GM23248 (cell line): ENCODE measurements around the gene SLC16A3.

Experiments used
- EZH2 ChIP-seq: fragments of 200-600 bp; sonication (generic); IDR thresholded peaks from 2 replicates; pipeline ENCODE4 v1.6.1; 2018; ENCODE audit warnings: antibody characterized with exemption, mild to moderate bottlenecking; ENCODE audit not compliant: insufficient read depth, poor library complexity, severe bottlenecking
- EZH2phosphoT487 ChIP-seq: fragments of 200-600 bp; sonication (generic); IDR thresholded peaks from 2 replicates; pipeline ENCODE4 v1.6.1; 2018; ENCODE audit warnings: antibody characterized with exemption, moderate library complexity, mild to moderate bottlenecking, low read depth; ENCODE audit not compliant: insufficient read depth

DNA sequence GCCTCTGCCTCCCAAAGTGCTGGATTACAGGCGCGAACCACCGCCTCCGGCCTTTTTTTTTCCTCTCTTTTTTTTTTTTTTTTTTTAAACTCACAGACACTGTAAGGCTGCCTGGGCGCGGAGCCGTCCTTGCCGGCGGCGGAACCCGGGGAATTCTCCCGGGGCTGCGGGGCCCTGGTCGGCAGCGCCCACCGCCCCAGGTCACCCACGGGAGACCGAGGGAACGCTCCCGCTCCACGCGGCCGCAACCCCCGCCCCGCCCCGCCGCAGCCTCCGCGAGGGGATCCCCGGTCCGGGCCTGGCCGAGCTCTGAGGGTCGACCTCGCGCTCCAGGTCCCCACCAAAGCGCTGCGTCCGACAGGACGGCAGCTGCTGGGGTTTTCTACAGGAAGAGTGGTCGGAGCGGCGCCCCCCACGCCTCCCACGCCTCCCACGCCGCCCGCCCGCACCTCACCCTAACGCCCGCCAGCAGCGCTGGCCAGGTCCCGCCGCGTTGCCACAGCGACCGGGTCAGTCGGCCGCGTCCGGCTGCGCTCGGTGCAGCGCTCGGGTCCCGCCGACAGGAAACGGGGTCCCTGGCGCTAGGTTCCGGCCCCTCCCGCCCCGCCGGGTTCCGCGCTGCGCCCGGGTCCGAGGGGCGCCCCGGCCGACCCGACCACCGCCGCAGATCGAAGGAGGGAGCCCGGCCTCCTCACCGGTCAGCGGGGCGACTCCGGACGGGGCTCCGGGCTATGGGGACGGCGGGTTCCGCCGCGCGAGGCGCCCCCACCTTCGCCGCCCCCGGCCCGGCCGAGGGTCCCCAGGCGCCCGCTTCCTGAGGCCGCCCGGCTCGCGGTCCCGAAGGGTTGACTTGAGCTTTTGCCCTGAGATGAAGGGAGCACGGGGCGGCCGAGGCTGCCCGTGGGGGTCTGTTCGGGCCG is 16.3 kb upstream of the SLC16A3 start, which contains the start of gene CCDC57:
- no peak for TF ChIP-seq EZH2phosphoT487
- no peak for TF ChIP-seq EZH2
